HEK293 (cell line): ENCODE measurements around the gene ODF2.

Experiments
- BCL11A ChIP-seq: fragments of 450-650 bp; formaldehyde crosslinking; IDR thresholded peaks from 2 replicates; pipeline ENCODE4 v1.5.1; 2016; ENCODE audit warnings: low read depth, missing biosample characterization, missing genetic modification characterization
- BCL11B ChIP-seq: fragments of 450-650 bp; formaldehyde crosslinking; IDR thresholded peaks from 2 replicates; pipeline ENCODE4 v1.5.1; 2016; ENCODE audit warnings: low read depth, missing biosample characterization, missing genetic modification characterization
- GLIS2 ChIP-seq: fragments of 450-650 bp; formaldehyde crosslinking; IDR thresholded peaks from 2 replicates; pipeline ENCODE4 v1.5.1; 2016; ENCODE audit warnings: missing biosample characterization, missing genetic modification characterization
- HOXA7 ChIP-seq: sonication (generic); formaldehyde crosslinking; IDR thresholded peaks from 2 replicates; pipeline ENCODE4 v1.8.1; 2022; ENCODE audit warnings: missing genetic modification reagents, borderline replicate concordance
- KLF10 ChIP-seq: fragments of 450-650 bp; IDR thresholded peaks from 2 replicates; pipeline ENCODE4 v1.5.1; 2018; ENCODE audit warnings: missing biosample characterization, mild to moderate bottlenecking, missing genetic modification characterization
- KLF16 ChIP-seq: fragments of 450-650 bp; formaldehyde crosslinking; IDR thresholded peaks from 2 replicates; pipeline ENCODE4 v1.5.1; 2017; ENCODE audit warnings: missing biosample characterization, missing genetic modification characterization
- KLF7 ChIP-seq: fragments of 450-650 bp; formaldehyde crosslinking; IDR thresholded peaks from 2 replicates; pipeline ENCODE4 v1.5.1; 2016; ENCODE audit warnings: missing biosample characterization, missing genetic modification characterization, borderline replicate concordance
- OSR2 ChIP-seq: fragments of 450-650 bp; formaldehyde crosslinking; IDR thresholded peaks from 2 replicates; pipeline ENCODE4 v1.5.1; 2016; ENCODE audit warnings: missing biosample characterization, missing genetic modification characterization
- OVOL3 ChIP-seq: fragments of 450-650 bp; formaldehyde crosslinking; IDR thresholded peaks from 2 replicates; pipeline ENCODE4 v1.5.1; 2016; ENCODE audit warnings: missing biosample characterization, missing genetic modification characterization
- PRDM6 ChIP-seq: fragments of 450-650 bp; formaldehyde crosslinking; IDR thresholded peaks from 2 replicates; pipeline ENCODE4 v1.5.1; 2017; ENCODE audit warnings: missing biosample characterization, missing genetic modification characterization
- REPIN1 ChIP-seq: fragments of 450-650 bp; formaldehyde crosslinking; IDR thresholded peaks from 2 replicates; pipeline ENCODE4 v1.5.1; 2017; ENCODE audit warnings: missing biosample characterization, missing genetic modification characterization, low read depth
- SETDB1 ChIP-seq: IDR thresholded peaks from one replicate; pipeline ENCODE4 v1.6.1; 2017; ENCODE audit warnings: mild to moderate bottlenecking, low read length, moderate library complexity, mixed read lengths; ENCODE audit not compliant: insufficient read length
- SP3 ChIP-seq: fragments of 450-650 bp; formaldehyde crosslinking; IDR thresholded peaks from 2 replicates; pipeline ENCODE4 v1.5.1; 2016; ENCODE audit warnings: missing biosample characterization, missing genetic modification characterization
- WT1 ChIP-seq: fragments of 450-650 bp; formaldehyde crosslinking; IDR thresholded peaks from 2 replicates; pipeline ENCODE4 v1.5.1; 2016; ENCODE audit warnings: missing biosample characterization, missing genetic modification characterization
- ZBTB1 ChIP-seq: fragments of 450-650 bp; formaldehyde crosslinking; IDR thresholded peaks from 2 replicates; pipeline ENCODE4 v1.5.1; 2016; ENCODE audit warnings: missing biosample characterization, missing genetic modification characterization
- ZBTB17 ChIP-seq: fragments of 450-650 bp; formaldehyde crosslinking; IDR thresholded peaks from 2 replicates; pipeline ENCODE4 v1.5.1; 2016; ENCODE audit warnings: missing biosample characterization, missing genetic modification characterization
- ZBTB21 ChIP-seq: fragments of 450-650 bp; formaldehyde crosslinking; IDR thresholded peaks from 2 replicates; pipeline ENCODE4 v1.5.1; 2017; ENCODE audit warnings: missing biosample characterization, missing genetic modification characterization
- ZBTB7A ChIP-seq: fragments of 450-650 bp; formaldehyde crosslinking; IDR thresholded peaks from 2 replicates; pipeline ENCODE4 v1.5.1; 2016; ENCODE audit warnings: low read depth, missing biosample characterization, missing genetic modification characterization
- ZFP3 ChIP-seq: fragments of 450-650 bp; formaldehyde crosslinking; IDR thresholded peaks from 2 replicates; pipeline ENCODE4 v1.5.1; 2016; ENCODE audit warnings: low read depth, missing biosample characterization, missing genetic modification characterization
- ZFP37 ChIP-seq: fragments of 450-650 bp; formaldehyde crosslinking; IDR thresholded peaks from 2 replicates; pipeline ENCODE4 v1.5.1; 2016; ENCODE audit warnings: missing biosample characterization, missing genetic modification characterization
- ZFP41 ChIP-seq: fragments of 450-650 bp; formaldehyde crosslinking; IDR thresholded peaks from 2 replicates; pipeline ENCODE4 v1.5.1; 2016; ENCODE audit warnings: missing biosample characterization, missing genetic modification characterization, borderline replicate concordance
- ZIC2 ChIP-seq: fragments of 450-650 bp; formaldehyde crosslinking; IDR thresholded peaks from 2 replicates; pipeline ENCODE4 v1.5.1; 2016; ENCODE audit warnings: missing biosample characterization, missing genetic modification characterization
- ZNF10 ChIP-seq: fragments of 450-650 bp; formaldehyde crosslinking; IDR thresholded peaks from 2 replicates; pipeline ENCODE4 v1.5.1; 2017; ENCODE audit warnings: missing biosample characterization, missing genetic modification characterization
- ZNF133 ChIP-seq: fragments of 450-650 bp; formaldehyde crosslinking; IDR thresholded peaks from 2 replicates; pipeline ENCODE4 v1.5.1; 2016; ENCODE audit warnings: missing biosample characterization, missing genetic modification characterization
- ZNF18 ChIP-seq: fragments of 450-650 bp; formaldehyde crosslinking; IDR thresholded peaks from 2 replicates; pipeline ENCODE4 v1.5.1; 2016; ENCODE audit warnings: missing biosample characterization, missing genetic modification characterization
- ZNF214 ChIP-seq: fragments of 450-650 bp; formaldehyde crosslinking; IDR thresholded peaks from 2 replicates; pipeline ENCODE4 v1.5.1; 2017; ENCODE audit warnings: missing biosample characterization, mild to moderate bottlenecking, missing genetic modification characterization, borderline replicate concordance
- ZNF239 ChIP-seq: fragments of 450-650 bp; formaldehyde crosslinking; IDR thresholded peaks from 2 replicates; pipeline ENCODE4 v1.5.1; 2016; ENCODE audit warnings: missing biosample characterization, missing genetic modification characterization
- ZNF24 ChIP-seq: fragments of 450-650 bp; formaldehyde crosslinking; IDR thresholded peaks from 2 replicates; pipeline ENCODE4 v1.5.1; 2016; ENCODE audit warnings: missing biosample characterization, missing genetic modification characterization
- ZNF501 ChIP-seq: fragments of 450-650 bp; formaldehyde crosslinking; IDR thresholded peaks from 2 replicates; pipeline ENCODE4 v1.5.1; 2016; ENCODE audit warnings: missing biosample characterization, missing genetic modification characterization
- ZNF530 ChIP-seq: fragments of 450-650 bp; formaldehyde crosslinking; IDR thresholded peaks from 2 replicates; pipeline ENCODE4 v1.5.1; 2016; ENCODE audit warnings: low read depth, missing biosample characterization, missing genetic modification characterization
- ZNF548 ChIP-seq: fragments of 450-650 bp; formaldehyde crosslinking; IDR thresholded peaks from 2 replicates; pipeline ENCODE4 v1.5.1; 2016; ENCODE audit warnings: missing biosample characterization, missing genetic modification characterization
- ZNF555 ChIP-seq: fragments of 450-650 bp; formaldehyde crosslinking; conservative IDR thresholded peaks from 2 replicates; pipeline ENCODE4 v1.5.1; 2017; ENCODE audit warnings: missing biosample characterization, mild to moderate bottlenecking, missing genetic modification characterization, inconsistent platforms
- ZNF580 ChIP-seq: fragments of 450-650 bp; formaldehyde crosslinking; IDR thresholded peaks from 2 replicates; pipeline ENCODE4 v1.5.1; 2016; ENCODE audit warnings: missing biosample characterization, missing genetic modification characterization
- ZNF621 ChIP-seq: fragments of 450-650 bp; formaldehyde crosslinking; IDR thresholded peaks from 2 replicates; pipeline ENCODE4 v1.5.1; 2017; ENCODE audit warnings: missing biosample characterization, missing genetic modification characterization
- ZNF677 ChIP-seq: fragments of 450-650 bp; IDR thresholded peaks from 2 replicates; pipeline ENCODE4 v1.5.0; 2018; ENCODE audit warnings: missing biosample characterization, mild to moderate bottlenecking, missing genetic modification characterization, moderate library complexity
- ZNF791 ChIP-seq: fragments of 450-650 bp; formaldehyde crosslinking; IDR thresholded peaks from 2 replicates; pipeline ENCODE4 v1.5.1; 2016; ENCODE audit warnings: missing biosample characterization, missing genetic modification characterization
- ZNF830 ChIP-seq: fragments of 450-650 bp; IDR thresholded peaks from 2 replicates; pipeline ENCODE4 v1.5.0; 2018; ENCODE audit warnings: missing biosample characterization, missing genetic modification characterization, low read depth, mild to moderate bottlenecking, moderate library complexity
- ZNF843 ChIP-seq: fragments of 450-650 bp; formaldehyde crosslinking; IDR thresholded peaks from 2 replicates; pipeline ENCODE4 v1.5.1; 2016; ENCODE audit warnings: missing biosample characterization, missing genetic modification characterization
- ZSCAN30 ChIP-seq: fragments of 450-650 bp; IDR thresholded peaks from 2 replicates; pipeline ENCODE4 v1.5.1; 2018; ENCODE audit warnings: missing biosample characterization, mild to moderate bottlenecking, missing genetic modification characterization, moderate library complexity

Gene ODF2

DNA sequence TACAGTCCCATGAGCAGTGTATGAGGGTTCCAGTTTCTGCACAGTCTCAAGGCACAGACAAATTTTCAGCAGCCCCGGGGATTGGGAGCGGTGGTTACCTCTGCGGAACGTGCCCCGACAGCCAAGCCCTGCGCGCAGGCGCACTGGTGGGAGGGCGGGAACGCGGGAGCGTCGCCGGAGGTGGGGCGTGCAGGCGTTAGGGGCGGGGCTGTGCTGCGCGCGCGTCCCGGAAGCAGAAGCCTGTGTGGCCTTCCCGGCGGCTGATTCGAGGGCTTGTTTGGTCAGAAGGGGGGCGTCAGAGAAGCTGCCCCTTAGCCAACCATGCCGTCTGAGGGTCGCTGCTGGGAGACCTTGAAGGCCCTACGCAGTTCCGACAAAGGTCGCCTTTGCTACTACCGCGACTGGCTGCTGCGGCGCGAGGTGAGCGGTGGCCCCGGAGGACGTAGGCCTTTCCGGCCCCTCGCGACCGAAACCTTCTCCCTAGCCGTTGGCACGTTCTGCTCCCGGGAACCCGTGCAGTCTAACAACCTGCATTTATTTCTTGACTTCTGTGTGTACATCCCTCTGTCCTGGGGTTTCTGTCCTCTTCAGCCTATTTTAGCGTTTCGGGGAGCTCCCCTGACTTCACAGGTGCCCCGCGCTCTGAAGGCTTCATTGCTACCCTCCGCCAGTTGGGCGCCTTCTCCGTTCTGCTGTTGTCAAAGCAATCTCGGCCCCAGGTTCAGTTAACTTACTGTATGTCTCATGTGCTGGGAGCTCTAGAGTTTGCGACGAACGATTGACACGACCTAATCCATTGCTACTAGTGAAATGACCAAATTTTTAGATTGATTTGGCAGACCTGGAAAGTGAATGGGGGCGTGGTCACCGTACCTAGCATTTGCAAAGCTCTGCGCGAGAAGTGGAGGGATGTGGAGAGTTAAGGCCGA lies 48.9 kb downstream of the ODF2 start, which contains the start of gene GLE1 (continued):
- TF ChIP-seq ZNF580 (tag by site-specific recombination) (0 out of 2 replicates have a peak, but pooled peaks have one; percentile 14), HOXA7 (CRISPR knock-in tag) (no peak), OSR2 (tag by site-specific recombination) (no peak), ZNF24 (tag by site-specific recombination) (no peak), ZFP41 (tag by site-specific recombination) (no peak), SP3 (tag by site-specific recombination) (peak; percentile 80), ZNF791 (tag by site-specific recombination) (no peak), ZNF10 (no peak), SETDB1 (no peak), ZBTB17 (peak; percentile 48), KLF10 (tag by site-specific recombination) (no peak), BCL11B (tag by site-specific recombination) (peak; percentile 27; the same call in 1 of the 2 replicates), WT1 (tag by site-specific recombination) (0 out of 2 replicates have a peak, but pooled peaks have one; percentile 16), ZNF830 (no peak), REPIN1 (tag by site-specific recombination) (no peak), ZBTB1 (tag by site-specific recombination) (no peak), ZIC2 (tag by site-specific recombination) (no peak), ZNF548 (tag by site-specific recombination) (no peak), ZNF214 (tag by site-specific recombination) (no peak), KLF16 (tag by site-specific recombination) (peak; percentile 89), ZNF530 (tag by site-specific recombination) (no peak), ZBTB7A (0 out of 2 replicates have a peak, but pooled peaks have one; percentile 34), PRDM6 (tag by site-specific recombination) (no peak), ZSCAN30 (tag by site-specific recombination) (0 out of 2 replicates have a peak, but pooled peaks have one; percentile 24), ZNF555 (tag by site-specific recombination) (no peak), ZNF501 (tag by site-specific recombination) (peak; percentile 70; the same call in 1 of the 2 replicates), ZNF239 (tag by site-specific recombination) (no peak), ZNF133 (tag by site-specific recombination) (no peak), ZFP37 (tag by site-specific recombination) (no peak), GLIS2 (peak; percentile 73), KLF7 (no peak), ZBTB21 (tag by site-specific recombination) (no peak), ZNF18 (tag by site-specific recombination) (no peak), ZNF843 (tag by site-specific recombination) (no peak), ZFP3 (tag by site-specific recombination) (no peak), ZNF621 (tag by site-specific recombination) (no peak), ZNF677 (tag by site-specific recombination) (no peak), BCL11A (tag by site-specific recombination) (no peak), OVOL3 (no peak)
